B cell (primary cell): ENCODE results near the gene CEMIP2. TPM values are rescaled to one million over a fixed set of nuclear protein-coding genes. Genes with fewer than 3 reads are reported as not detected.

ENCODE experiments used
- ATAC-seq: fragments of 200-7000 bp; cut with Tn5 transposase; one replicate; pipeline ENCODE4 v1.10.0; 2021; ENCODE audit warnings: low read depth, mild to moderate bottlenecking, moderate number of reproducible peaks, moderate library complexity
- CTCF ChIA-PET: fragments of 350-600 bp; sonication (Branson Sonifier 250); formaldehyde crosslinking; loops from one replicate; lab custom pipeline; 2021; ENCODE audit warnings: antibody characterized with exemption, inconsistent platforms; lab: Charles Lee
- POLR2A ChIA-PET: fragments of 350-600 bp; sonication (Branson Sonifier 250); formaldehyde crosslinking; loops from one replicate; lab custom pipeline; 2021; ENCODE audit warnings: antibody characterized with exemption; lab: Charles Lee
- DNase-seq: peaks from one replicate; pipeline ENCODE4 v3.0.0; 2013
- H2AFZ ChIP-seq: 2 replicates; pipeline ENCODE4 v1.6.1; 2012; ENCODE audit warnings: mild to moderate bottlenecking, low read depth, low read length; ENCODE audit not compliant: insufficient read depth, poor library complexity, severe bottlenecking
- H3K27ac ChIP-seq, 2 donors: 1 replicate in 1 of 2; 2 replicates in 1 of 2; pipeline ENCODE4 v1.5.1; 2012 to 2013; ENCODE audit warnings: low read length in 2 of 2, mild to moderate bottlenecking in 2 of 2, moderate library complexity in 1 of 2
- H3K27me3 ChIP-seq, 4 experiments: fragments of 200-600 bp in 1 of 4; sonication (generic) in 1 of 4; replicated peaks in 1 of 4; 1 replicate in 2 of 4; 2 replicates in 2 of 4; pipeline versions ENCODE4 v1.6.1 to v1.7.0; 2013 to 2016; ENCODE audit warnings: low read length in 3 of 4, mild to moderate bottlenecking in 2 of 4, mixed read lengths in 1 of 4, moderate library complexity in 1 of 4; ENCODE audit not compliant: insufficient read depth in 4 of 4, control insufficient read depth in 3 of 4; ENCODE audit errors: control extremely low read depth in 1 of 4
- H3K36me3 ChIP-seq, 2 experiments: replicated peaks in 1 of 2; 1 replicate in 1 of 2; 2 replicates in 1 of 2; pipeline versions ENCODE4 v1.6.1 to v1.7.1; 2013; ENCODE audit warnings: low read length in 1 of 2; ENCODE audit not compliant: insufficient read depth in 2 of 2, control insufficient read depth in 1 of 2; ENCODE audit errors: control extremely low read depth in 1 of 2, extremely low read depth in 1 of 2
- H3K4me1 ChIP-seq, 2 donors: fragments of 200-600 bp in 1 of 2; sonication (generic) in 1 of 2; 1 replicate in 1 of 2; 2 replicates in 1 of 2; pipeline versions ENCODE4 v1.5.1 to v1.6.1; 2013 to 2017; ENCODE audit warnings: low read length in 2 of 2; ENCODE audit not compliant: control insufficient read depth in 2 of 2, insufficient read depth in 2 of 2
- H3K4me2 ChIP-seq: replicated peaks from 2 replicates; pipeline ENCODE3; 2012; ENCODE audit warnings: mild to moderate bottlenecking, low read depth, low read length; ENCODE audit not compliant: poor library complexity, severe bottlenecking
- H3K4me3 ChIP-seq, 5 experiments: fragments of 200-600 bp in 1 of 5; sonication (generic) in 1 of 5; 1 replicate in 3 of 5; 2 replicates in 2 of 5; pipeline versions ENCODE4 v1.5.1 to v1.7.0; 2011 to 2016; ENCODE audit warnings: low read length in 4 of 5, mild to moderate bottlenecking in 4 of 5, low read depth in 2 of 5, control low read depth in 1 of 5, moderate library complexity in 1 of 5; ENCODE audit not compliant: insufficient read depth in 1 of 5; ENCODE audit errors: control extremely low read depth in 1 of 5, extremely low read depth in 1 of 5
- H3K79me2 ChIP-seq: fragments of 200-600 bp; sonication (generic); one replicate; pipeline ENCODE4 v1.6.0; 2016; ENCODE audit warnings: low read length; ENCODE audit not compliant: control insufficient read depth, insufficient read depth
- H3K9ac ChIP-seq: fragments of 200-600 bp; sonication (generic); 2 replicates; pipeline ENCODE4 v1.6.1; 2017; ENCODE audit warnings: mild to moderate bottlenecking, low read length, moderate library complexity
- H3K9me3 ChIP-seq, 3 donors: one replicate each; pipeline versions ENCODE4 v1.6.1 to v1.7.1; 2013; ENCODE audit warnings: low read length in 2 of 3; ENCODE audit not compliant: control insufficient read depth in 2 of 3, insufficient read depth in 1 of 3; ENCODE audit errors: control extremely low read depth in 1 of 3
- H4K20me1 ChIP-seq: 2 replicates; pipeline ENCODE4 v1.6.0; 2012; ENCODE audit warnings: mild to moderate bottlenecking, low read length; ENCODE audit not compliant: insufficient read depth, control insufficient read depth, poor library complexity, severe bottlenecking
- H3K27ac Mint-ChIP-seq: one replicate; pipeline ENCODE4 v1.8.0; 2021; ENCODE audit warnings: mixed read lengths
- H3K27me3 Mint-ChIP-seq: one replicate; pipeline ENCODE4 v1.8.0; 2021; ENCODE audit warnings: mixed read lengths
- H3K4me1 Mint-ChIP-seq: one replicate; pipeline ENCODE4 v1.8.0; 2021; ENCODE audit warnings: mixed read lengths
- H3K4me3 Mint-ChIP-seq: one replicate; pipeline ENCODE4 v1.8.0; 2021; ENCODE audit warnings: mixed read lengths
- H3K9me3 Mint-ChIP-seq: one replicate; pipeline ENCODE4 v1.8.0; 2022; ENCODE audit warnings: mixed read lengths; ENCODE audit not compliant: insufficient read depth
- EZH2 ChIP-seq: IDR thresholded peaks from 2 replicates; pipeline ENCODE4 v1.6.1; 2012; ENCODE audit warnings: borderline replicate concordance, low read depth, mild to moderate bottlenecking, moderate library complexity, low read length; ENCODE audit not compliant: insufficient read depth, poor library complexity, severe bottlenecking
- WGBS: methylation state at CpG from one replicate; pipeline ENCODE4 v1.1.5; 2013; ENCODE audit warnings: missing lambda C conversion rate; ENCODE audit not compliant: insufficient coverage; 5-methylcytosine and 5-hydroxymethylcytosine counted together
- intact Hi-C: fragments of 100-400 bp; cut with micrococcal nuclease; formaldehyde crosslinking; loops from one replicate; pipeline ENCODE4 v1.10.0; 2022
- polyA plus RNA-seq: library from polyadenylated mRNA; depleted of rRNA; stranded (reverse); fragments of >200 nt; gene quantifications from 2 replicates; pipeline ENCODE4 v1.2.3, GENCODE V29; 2012
- total RNA-seq, 2 donors: library from RNA; stranded (reverse); fragments of 120-200 nt in 1 of 2; gene quantifications; 1 replicate in 1 of 2; 2 replicates in 1 of 2; pipeline versions ENCODE4 v1.2.3 to v1.2.4, GENCODE V29; 2013 to 2022
- TF ChIP-seq, protein P1 (sequence below): fragments of 200-600 bp; IDR thresholded peaks from one replicate; pipeline ENCODE4 v1.8.0; 2022; ENCODE audit warnings: antibody characterized with exemption, mild to moderate bottlenecking

CEMIP2 gene
- total and polyA plus RNA-seq, 2 donors (not counting 1 experiment from before 2014, with no cell fraction given): 35.4 to 90.6 TPM

DNA sequence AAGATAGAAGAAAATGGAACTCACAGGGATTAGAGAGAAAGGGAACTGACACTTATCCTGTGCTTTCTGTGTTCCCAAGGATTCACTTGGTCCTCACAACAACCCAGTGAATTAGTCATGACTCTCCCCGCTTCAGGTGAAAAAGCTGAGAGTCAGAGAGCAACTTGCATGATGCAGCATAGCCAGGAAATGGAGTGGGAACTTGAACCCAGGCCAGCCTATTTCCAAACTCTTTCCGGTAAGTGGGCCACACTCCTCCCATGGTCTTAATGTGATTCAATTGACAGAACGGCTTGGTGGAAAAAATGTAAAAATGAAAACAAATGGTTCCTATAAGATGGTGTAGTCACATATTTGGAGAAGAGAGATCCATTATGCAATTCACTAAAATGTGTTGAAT is 45.9 kb upstream of the CEMIP2 start:
- Histone ChIP-seq H3K79me2 (no peaks in the 10 kb centered on the region), H3K27me3 (no peaks in the 10 kb centered on the region), H3K4me1 (peaks cover 18 to 21% of the 10 kb centered on the region in 2 donors), H3K9me3 (no peaks in the 10 kb centered on the region), H4K20me1 (no peaks in the 10 kb centered on the region), H3K4me3 (no peak overlapping the region), H3K27ac (no peak overlapping the region), H3K36me3 (no peaks in the 10 kb centered on the region), H3K9ac (no peak overlapping the region), H3K4me2 (no peak overlapping the region), H2AFZ (no peak overlapping the region)
- intact Hi-C loops: no loop called here
- Mint-ChIP-seq H3K27me3 (no peaks in the 10 kb centered on the region), H3K4me1 (peaks cover 26% of the 10 kb centered on the region), H3K9me3 (no peaks in the 10 kb centered on the region), H3K27ac (no peak overlapping the region), H3K4me3 (no peak overlapping the region)
- no peak for TF ChIP-seq EZH2
- no peak for ATAC-seq
- ChIA-PET POLR2A (interaction anchor here (0.6 kb wide), 1 partner anchor 1460 kb away, joined by 3 read pairs; no protein-coding TSS in a partner anchor), CTCF (interaction anchor here (0.6 to 1.6 kb wide), 4 partner anchors 10 to 212 kb away, joined by 3 to 4 read pairs (median 4); no protein-coding TSS in a partner anchor)
- 100% methylated on average over 1 of the region's 3 CpGs for WGBS
- no peak for DNase-seq

DNA sequence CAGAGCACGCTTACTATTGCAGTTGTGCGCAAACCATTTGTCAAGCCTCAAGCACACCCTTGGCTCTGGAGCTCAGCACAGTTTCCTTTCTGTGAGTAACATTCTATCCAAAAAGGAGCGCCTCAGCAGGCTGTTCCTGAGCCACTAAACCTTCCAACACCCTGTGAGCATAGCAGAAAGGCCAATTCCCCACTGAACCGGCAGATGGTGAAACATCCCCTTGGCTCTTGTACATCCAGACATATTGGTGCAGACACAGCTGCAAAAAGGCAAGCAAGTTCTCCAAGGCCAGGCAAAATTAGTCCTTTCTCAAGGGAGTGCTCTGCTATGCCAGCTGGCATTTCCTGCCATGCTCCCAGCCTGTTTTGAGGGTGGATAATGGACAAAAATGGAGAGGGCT is 44.1 kb upstream of the CEMIP2 start:
- no peak overlapping the region for H3K27ac Mint-ChIP-seq
- Histone ChIP-seq H3K4me1 (peaks cover 12 to 15% of the 10 kb centered on the region in 2 donors), H3K27ac (no peak overlapping the region), H4K20me1 (no peaks in the 10 kb centered on the region), H3K4me2 (no peak overlapping the region), H3K9me3 (no peaks in the 10 kb centered on the region), H3K27me3 (no peaks in the 10 kb centered on the region), H2AFZ (no peak overlapping the region), H3K9ac (no peak overlapping the region), H3K4me3 (no peak overlapping the region), H3K36me3 (no peaks in the 10 kb centered on the region), H3K79me2 (no peaks in the 10 kb centered on the region)
- WGBS: 97% methylated on average over 4 of the region's 4 CpGs
- no peak for TF ChIP-seq EZH2
- TF ChIP-seq, protein P1, sequence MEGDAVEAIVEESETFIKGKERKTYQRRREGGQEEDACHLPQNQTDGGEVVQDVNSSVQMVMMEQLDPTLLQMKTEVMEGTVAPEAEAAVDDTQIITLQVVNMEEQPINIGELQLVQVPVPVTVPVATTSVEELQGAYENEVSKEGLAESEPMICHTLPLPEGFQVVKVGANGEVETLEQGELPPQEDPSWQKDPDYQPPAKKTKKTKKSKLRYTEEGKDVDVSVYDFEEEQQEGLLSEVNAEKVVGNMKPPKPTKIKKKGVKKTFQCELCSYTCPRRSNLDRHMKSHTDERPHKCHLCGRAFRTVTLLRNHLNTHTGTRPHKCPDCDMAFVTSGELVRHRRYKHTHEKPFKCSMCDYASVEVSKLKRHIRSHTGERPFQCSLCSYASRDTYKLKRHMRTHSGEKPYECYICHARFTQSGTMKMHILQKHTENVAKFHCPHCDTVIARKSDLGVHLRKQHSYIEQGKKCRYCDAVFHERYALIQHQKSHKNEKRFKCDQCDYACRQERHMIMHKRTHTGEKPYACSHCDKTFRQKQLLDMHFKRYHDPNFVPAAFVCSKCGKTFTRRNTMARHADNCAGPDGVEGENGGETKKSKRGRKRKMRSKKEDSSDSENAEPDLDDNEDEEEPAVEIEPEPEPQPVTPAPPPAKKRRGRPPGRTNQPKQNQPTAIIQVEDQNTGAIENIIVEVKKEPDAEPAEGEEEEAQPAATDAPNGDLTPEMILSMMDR: no peak
- H3K4me3 Mint-ChIP-seq: no peak overlapping the region
- peaks cover 26% of the 10 kb centered on the region for H3K4me1 Mint-ChIP-seq
- intact Hi-C loops: no loop called here
- no peak for ATAC-seq
- POLR2A ChIA-PET: no interaction called here
- no peaks in the 10 kb centered on the region for H3K27me3 Mint-ChIP-seq
- no peak for DNase-seq
- CTCF ChIA-PET: interaction anchor here (1.2 to 9.7 kb wide), 2 partner anchors 6 to 9 kb away, joined by 3 to 116 read pairs; no protein-coding TSS in a partner anchor
- no peaks in the 10 kb centered on the region for H3K9me3 Mint-ChIP-seq
